ENCODE data around the gene DPM1. TPM values are rescaled to one million over a fixed set of nuclear protein-coding genes. Genes with fewer than 3 reads are reported as not detected.

The DPM1 gene
- total and polyA plus RNA-seq, 2 donors, result 69.5 to 80.9 TPM

- Histone ChIP-seq H3K27me3 (ENCODE audit: control insufficient read depth in 2 of 2, insufficient read depth in 1 of 2, low read length in 1 of 2) (no peaks in the 10 kb centered on the region), H3K4me1 (ENCODE audit: control insufficient read depth in 2 of 2, insufficient read depth in 2 of 2, low read length in 2 of 2) (peaks cover 15 to 22% of the 10 kb centered on the region in 2 donors), H3K4me3 (ENCODE audit: low read length in 2 of 2) (peak overlapping the region; percentile 70 to 96), H3K36me3 (ENCODE audit: control insufficient read depth in 2 of 2, insufficient read depth in 2 of 2, low read length in 1 of 2) (peaks cover 18 to 19% of the 10 kb centered on the region in 2 donors), H3K27ac (ENCODE audit: low read depth in 1 of 2, low read length in 1 of 2) (peak overlapping the region; percentile 65 to 82), H3K9me3 (ENCODE audit: control insufficient read depth in 2 of 2, insufficient read depth in 1 of 2, low read length in 1 of 2) (no peaks in the 10 kb centered on the region)
- 11% methylated on average over 13 of the region's 13 CpGs for WGBS
- peak; percentile 84 to 98 (median 93) for DNase-seq (ENCODE audit: low read depth in 6 of 9, low spot score in 9 of 9)
Observed at GRCh38 chr20:50929299-50930138, 28.8 kb downstream of the DPM1 start.

- Histone ChIP-seq H3K36me3 (ENCODE audit: control insufficient read depth in 2 of 2, insufficient read depth in 2 of 2, low read length in 1 of 2) (peaks cover 19 to 24% of the 10 kb centered on the region in 2 donors), H3K27me3 (ENCODE audit: control insufficient read depth in 2 of 2, insufficient read depth in 1 of 2, low read length in 1 of 2) (no peaks in the 10 kb centered on the region), H3K4me3 (ENCODE audit: low read length in 2 of 2) (no peak overlapping the region), H3K4me1 (ENCODE audit: control insufficient read depth in 2 of 2, insufficient read depth in 2 of 2, low read length in 2 of 2) (peaks cover 15 to 22% of the 10 kb centered on the region in 2 donors), H3K27ac (ENCODE audit: low read depth in 1 of 2, low read length in 1 of 2) (peak overlapping the region; percentile 8 to 18), H3K9me3 (ENCODE audit: control insufficient read depth in 2 of 2, insufficient read depth in 1 of 2, low read length in 1 of 2) (no peaks in the 10 kb centered on the region)
- WGBS, result 71% methylated on average over 5 of the region's 5 CpGs
- peak in 1 of 9 donors; percentile 14 for DNase-seq (ENCODE audit: low read depth in 6 of 9, low spot score in 9 of 9)
Observed at GRCh38 chr20:50928469-50928868, 29.9 kb downstream of the DPM1 start.

- peaks cover 10 to 17% of the 10 kb centered on the region in 2 donors for H3K4me1 ChIP-seq (ENCODE audit: control insufficient read depth in 2 of 2, insufficient read depth in 2 of 2, low read length in 2 of 2)
- no peaks in the 10 kb centered on the region for H3K9me3 ChIP-seq (ENCODE audit: control insufficient read depth in 2 of 2, insufficient read depth in 1 of 2, low read length in 1 of 2)
- H3K4me3 ChIP-seq (ENCODE audit: low read length in 2 of 2), result no peak overlapping the region
- H3K27ac ChIP-seq (ENCODE audit: low read depth in 1 of 2, low read length in 1 of 2), result no peak overlapping the region
- DNase-seq (ENCODE audit: low read depth in 6 of 9, low spot score in 9 of 9), result no peak
- peaks cover 25 to 27% of the 10 kb centered on the region in 2 donors for H3K36me3 ChIP-seq (ENCODE audit: control insufficient read depth in 2 of 2, insufficient read depth in 2 of 2, low read length in 1 of 2)
- 74% methylated on average over 1 of the region's 1 CpG for WGBS
- H3K27me3 ChIP-seq (ENCODE audit: control insufficient read depth in 2 of 2, insufficient read depth in 1 of 2, low read length in 1 of 2), result no peaks in the 10 kb centered on the region
Observed at GRCh38 chr20:50926530-50926929, 31.8 kb downstream of the DPM1 start.

DNA sequence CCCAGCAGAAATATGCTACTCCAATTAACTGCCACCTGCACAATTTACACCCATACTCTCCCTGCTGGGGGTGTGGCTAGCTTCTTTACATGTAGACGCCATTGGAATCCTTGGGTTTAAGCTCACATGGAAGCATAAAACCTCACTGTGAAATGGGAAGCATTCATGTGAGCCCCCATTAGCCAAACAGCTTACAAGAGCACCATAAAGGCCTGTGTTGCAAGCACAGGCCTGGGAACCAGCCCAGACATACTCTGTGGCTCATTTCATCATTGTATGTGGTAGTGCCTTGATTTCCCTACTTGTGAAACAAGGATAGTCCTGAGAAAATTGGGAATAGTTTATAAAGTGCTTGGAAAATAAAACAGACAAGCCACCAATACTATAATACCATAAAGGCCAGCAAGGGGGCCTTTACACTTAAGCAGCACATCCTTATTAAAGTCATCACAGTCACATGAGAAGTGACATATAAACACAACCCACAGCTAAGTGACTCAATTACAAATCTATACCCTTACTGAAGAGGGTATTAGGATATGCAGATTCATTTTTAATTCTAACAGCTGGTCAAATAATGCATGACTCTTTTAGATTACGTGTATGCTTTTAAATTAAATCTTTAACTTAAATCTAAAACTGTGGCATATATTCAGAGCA is 33.9 kb downstream of the DPM1 start:
- Histone ChIP-seq H3K4me1 (ENCODE audit: control insufficient read depth in 2 of 2, insufficient read depth in 2 of 2, low read length in 2 of 2) (peaks cover 10 to 17% of the 10 kb centered on the region in 2 donors), H3K4me3 (ENCODE audit: low read length in 2 of 2) (no peak overlapping the region), H3K36me3 (ENCODE audit: control insufficient read depth in 2 of 2, insufficient read depth in 2 of 2, low read length in 1 of 2) (peaks cover 25 to 30% of the 10 kb centered on the region in 2 donors), H3K27me3 (ENCODE audit: control insufficient read depth in 2 of 2, insufficient read depth in 1 of 2, low read length in 1 of 2) (no peaks in the 10 kb centered on the region), H3K27ac (ENCODE audit: low read depth in 1 of 2, low read length in 1 of 2) (no peak overlapping the region), H3K9me3 (ENCODE audit: control insufficient read depth in 2 of 2, insufficient read depth in 1 of 2, low read length in 1 of 2) (no peaks in the 10 kb centered on the region)
- DNase-seq (ENCODE audit: low read depth in 6 of 9, low spot score in 9 of 9), result no peak
- WGBS, result 84% methylated on average over 2 of the region's 2 CpGs

GRCh38 chr20:50921803-50922501 is 36.4 kb downstream of the DPM1 start:
- no peak for DNase-seq (ENCODE audit: low read depth in 6 of 9, low spot score in 9 of 9)
- WGBS, result 90% methylated on average over 8 of the region's 8 CpGs
- Histone ChIP-seq H3K27me3 (ENCODE audit: control insufficient read depth in 2 of 2, insufficient read depth in 1 of 2, low read length in 1 of 2) (no peaks in the 10 kb centered on the region), H3K9me3 (ENCODE audit: control insufficient read depth in 2 of 2, insufficient read depth in 1 of 2, low read length in 1 of 2) (no peaks in the 10 kb centered on the region), H3K4me3 (ENCODE audit: low read length in 2 of 2) (no peak overlapping the region), H3K27ac (ENCODE audit: low read depth in 1 of 2, low read length in 1 of 2) (peak overlapping the region in 1 of 2 donors; percentile 31), H3K36me3 (ENCODE audit: control insufficient read depth in 2 of 2, insufficient read depth in 2 of 2, low read length in 1 of 2) (peaks cover 20 to 30% of the 10 kb centered on the region in 2 donors), H3K4me1 (ENCODE audit: control insufficient read depth in 2 of 2, insufficient read depth in 2 of 2, low read length in 2 of 2) (peaks cover 0 to 6% of the 10 kb centered on the region in 2 donors)

- Histone ChIP-seq H3K36me3 (ENCODE audit: control insufficient read depth in 2 of 2, insufficient read depth in 2 of 2, low read length in 1 of 2) (peaks cover 20 to 37% of the 10 kb centered on the region in 2 donors), H3K27ac (ENCODE audit: low read depth in 1 of 2, low read length in 1 of 2) (no peak overlapping the region), H3K9me3 (ENCODE audit: control insufficient read depth in 2 of 2, insufficient read depth in 1 of 2, low read length in 1 of 2) (no peaks in the 10 kb centered on the region), H3K4me1 (ENCODE audit: control insufficient read depth in 2 of 2, insufficient read depth in 2 of 2, low read length in 2 of 2) (peaks cover 0 to 6% of the 10 kb centered on the region in 2 donors), H3K27me3 (ENCODE audit: control insufficient read depth in 2 of 2, insufficient read depth in 1 of 2, low read length in 1 of 2) (no peaks in the 10 kb centered on the region), H3K4me3 (ENCODE audit: low read length in 2 of 2) (no peak overlapping the region)
- DNase-seq (ENCODE audit: low read depth in 6 of 9, low spot score in 9 of 9), result no peak
Observed at GRCh38 chr20:50920997-50921396, 37.3 kb downstream of the DPM1 start.

DNA sequence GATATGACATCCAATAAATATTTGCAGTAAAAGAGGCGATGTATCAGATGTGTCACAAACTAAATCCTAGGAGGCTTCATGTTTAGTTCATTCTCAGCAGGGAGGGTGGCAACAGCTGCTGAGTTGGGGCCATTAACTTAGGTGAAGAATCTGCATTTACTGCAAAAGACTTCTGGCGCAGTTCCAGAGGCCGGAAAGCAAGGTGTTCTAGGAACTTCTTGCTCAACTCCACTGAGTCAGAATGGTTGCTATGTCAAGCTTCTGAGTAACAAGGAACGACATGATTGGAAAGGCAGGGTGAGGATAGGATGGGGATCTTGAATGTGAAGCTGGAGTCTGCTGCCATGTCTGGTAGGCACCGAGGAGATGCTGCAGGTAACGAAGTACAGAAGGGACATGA is 38.8 kb downstream of the DPM1 start:
- H3K4me1 ChIP-seq (ENCODE audit: control insufficient read depth in 2 of 2, insufficient read depth in 2 of 2, low read length in 2 of 2), result no peaks in the 10 kb centered on the region
- no peak overlapping the region for H3K27ac ChIP-seq (ENCODE audit: low read depth in 1 of 2, low read length in 1 of 2)
- H3K4me3 ChIP-seq (ENCODE audit: low read length in 2 of 2), result no peak overlapping the region
- H3K27me3 ChIP-seq (ENCODE audit: control insufficient read depth in 2 of 2, insufficient read depth in 1 of 2, low read length in 1 of 2), result no peaks in the 10 kb centered on the region
- H3K36me3 ChIP-seq (ENCODE audit: control insufficient read depth in 2 of 2, insufficient read depth in 2 of 2, low read length in 1 of 2), result peaks cover 13 to 35% of the 10 kb centered on the region in 2 donors
- DNase-seq (ENCODE audit: low read depth in 6 of 9, low spot score in 9 of 9), result no peak
- 97% methylated on average over 6 of the region's 6 CpGs for WGBS
- H3K9me3 ChIP-seq (ENCODE audit: control insufficient read depth in 2 of 2, insufficient read depth in 1 of 2, low read length in 1 of 2), result no peaks in the 10 kb centered on the region

DNA sequence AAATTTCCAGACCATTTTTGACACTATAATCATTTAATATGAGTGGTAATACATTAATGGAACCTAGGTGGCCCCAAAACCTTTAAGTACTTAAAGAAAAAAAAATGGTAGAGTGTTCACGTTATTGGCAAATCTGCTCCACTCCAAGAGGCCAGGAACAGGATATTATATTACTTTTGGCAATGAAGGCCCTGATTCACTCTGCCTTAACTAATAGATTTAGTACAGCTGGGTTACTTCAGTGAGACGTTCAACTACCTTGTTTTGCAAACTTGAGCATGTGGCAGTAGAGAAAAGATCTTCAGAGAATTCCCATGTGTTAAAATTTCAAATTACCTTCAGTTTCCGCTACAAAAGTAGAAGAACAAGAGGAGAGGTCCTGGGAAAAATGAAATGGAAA is 39.9 kb downstream of the DPM1 start:
- 93% methylated on average over 3 of the region's 3 CpGs for WGBS
- Histone ChIP-seq H3K27me3 (ENCODE audit: control insufficient read depth in 2 of 2, insufficient read depth in 1 of 2, low read length in 1 of 2) (no peaks in the 10 kb centered on the region), H3K36me3 (ENCODE audit: control insufficient read depth in 2 of 2, insufficient read depth in 2 of 2, low read length in 1 of 2) (peaks cover 14 to 31% of the 10 kb centered on the region in 2 donors), H3K4me3 (ENCODE audit: low read length in 2 of 2) (no peak overlapping the region), H3K4me1 (ENCODE audit: control insufficient read depth in 2 of 2, insufficient read depth in 2 of 2, low read length in 2 of 2) (no peaks in the 10 kb centered on the region), H3K27ac (ENCODE audit: low read depth in 1 of 2, low read length in 1 of 2) (no peak overlapping the region), H3K9me3 (ENCODE audit: control insufficient read depth in 2 of 2, insufficient read depth in 1 of 2, low read length in 1 of 2) (no peaks in the 10 kb centered on the region)
- no peak for DNase-seq (ENCODE audit: low read depth in 6 of 9, low spot score in 9 of 9)

DNA sequence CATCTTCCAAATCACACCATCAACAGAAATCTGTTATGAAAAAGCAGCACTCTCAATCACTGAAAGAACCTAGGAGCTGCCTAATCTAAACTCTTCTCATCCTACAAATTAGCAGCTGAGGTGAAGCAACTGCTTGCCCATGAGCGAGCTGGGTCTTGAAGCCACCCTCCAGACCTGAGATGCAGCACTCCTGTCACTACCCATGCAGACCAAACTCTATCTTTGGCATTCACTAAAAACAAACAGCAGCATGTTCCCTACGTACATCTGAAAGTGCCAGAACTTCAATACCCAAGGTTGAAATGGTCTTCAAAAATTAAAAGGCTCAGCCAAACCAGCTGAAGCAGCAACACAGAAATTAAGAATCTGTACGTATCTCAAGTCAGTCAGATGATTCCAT is 41.4 kb downstream of the DPM1 start:
- Histone ChIP-seq H3K27me3 (ENCODE audit: control insufficient read depth in 2 of 2, insufficient read depth in 1 of 2, low read length in 1 of 2) (no peaks in the 10 kb centered on the region), H3K4me3 (ENCODE audit: low read length in 2 of 2) (no peak overlapping the region), H3K9me3 (ENCODE audit: control insufficient read depth in 2 of 2, insufficient read depth in 1 of 2, low read length in 1 of 2) (no peaks in the 10 kb centered on the region), H3K27ac (ENCODE audit: low read depth in 1 of 2, low read length in 1 of 2) (peak overlapping the region in 1 of 2 donors; percentile 20), H3K4me1 (ENCODE audit: control insufficient read depth in 2 of 2, insufficient read depth in 2 of 2, low read length in 2 of 2) (no peaks in the 10 kb centered on the region), H3K36me3 (ENCODE audit: control insufficient read depth in 2 of 2, insufficient read depth in 2 of 2, low read length in 1 of 2) (peaks cover 8 to 32% of the 10 kb centered on the region in 2 donors)
- DNase-seq (ENCODE audit: low read depth in 6 of 9, low spot score in 9 of 9), result no peak
- WGBS, result 91% methylated on average over 3 of the region's 3 CpGs

All from thymus (tissue), 11 donors.